ENCODE measurements around the gene FBXO36.

FBXO36 gene

DNA sequence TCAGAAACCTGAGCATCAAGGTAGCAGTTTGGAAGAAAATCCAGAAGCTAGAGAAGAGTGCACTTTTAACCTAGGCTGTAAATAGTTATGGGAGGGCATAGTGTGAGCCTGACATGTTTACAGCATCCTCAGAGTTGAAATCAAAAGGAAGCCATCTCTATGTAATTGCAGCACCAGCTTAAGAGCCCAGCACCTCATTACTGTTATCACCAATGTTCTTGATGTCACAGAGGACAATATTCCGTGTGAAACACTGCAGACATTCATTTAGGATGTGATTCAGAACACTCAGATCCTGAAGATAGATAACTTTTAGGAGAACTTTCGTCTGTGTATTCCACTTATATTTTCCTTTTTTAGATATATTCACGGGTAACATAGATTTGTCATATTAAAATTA is 48.1 kb downstream of the FBXO36 start:
- DNase-seq (ENCODE audit: low read depth in 2 of 2): no peak

DNA sequence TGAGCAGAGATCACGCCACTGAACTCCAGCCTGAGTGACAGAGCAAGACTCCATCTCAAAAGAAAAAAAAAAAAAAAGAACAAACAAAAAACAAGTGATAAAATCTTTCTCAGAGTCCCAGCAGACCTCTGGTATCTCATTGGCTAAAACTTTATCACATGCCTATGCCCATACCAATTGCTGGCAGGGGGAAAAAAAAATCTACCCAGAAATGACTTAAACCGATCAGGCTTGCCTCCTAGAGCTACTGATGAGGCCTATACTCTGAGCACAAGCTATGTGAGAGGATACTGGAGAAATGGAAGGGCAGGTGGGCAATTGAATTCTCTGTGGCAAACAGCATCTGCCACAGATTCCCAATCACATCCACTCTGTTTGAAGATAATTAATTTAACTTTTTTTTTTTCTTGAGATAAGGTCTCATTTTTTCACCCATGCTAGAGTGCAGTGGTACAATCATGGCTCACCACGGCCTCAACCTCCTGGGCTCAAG is 49.0 kb downstream of the FBXO36 start:
- DNase-seq (ENCODE audit: low read depth in 2 of 2): no peak

DNA sequence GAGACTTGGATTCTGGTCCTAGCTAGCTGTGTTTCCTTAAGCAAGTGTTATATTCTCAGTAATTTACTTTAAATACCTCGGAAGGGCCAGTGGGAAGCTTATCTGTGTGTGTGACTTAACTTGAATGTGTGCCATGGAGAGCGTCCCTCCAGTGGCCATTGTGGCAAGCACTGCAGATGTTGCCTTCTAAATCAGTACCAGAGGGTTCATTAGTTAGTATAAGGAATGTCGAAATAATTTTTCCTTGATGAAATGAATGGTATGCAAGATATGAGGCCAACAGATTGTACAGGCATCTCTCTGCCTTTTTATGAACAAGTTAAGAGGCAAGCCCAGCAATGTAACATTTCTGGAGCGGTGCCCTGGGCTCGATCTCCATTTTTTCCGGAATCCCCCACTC is 52.0 kb downstream of the FBXO36 start:
- no peak for DNase-seq (ENCODE audit: low read depth in 2 of 2)

DNA sequence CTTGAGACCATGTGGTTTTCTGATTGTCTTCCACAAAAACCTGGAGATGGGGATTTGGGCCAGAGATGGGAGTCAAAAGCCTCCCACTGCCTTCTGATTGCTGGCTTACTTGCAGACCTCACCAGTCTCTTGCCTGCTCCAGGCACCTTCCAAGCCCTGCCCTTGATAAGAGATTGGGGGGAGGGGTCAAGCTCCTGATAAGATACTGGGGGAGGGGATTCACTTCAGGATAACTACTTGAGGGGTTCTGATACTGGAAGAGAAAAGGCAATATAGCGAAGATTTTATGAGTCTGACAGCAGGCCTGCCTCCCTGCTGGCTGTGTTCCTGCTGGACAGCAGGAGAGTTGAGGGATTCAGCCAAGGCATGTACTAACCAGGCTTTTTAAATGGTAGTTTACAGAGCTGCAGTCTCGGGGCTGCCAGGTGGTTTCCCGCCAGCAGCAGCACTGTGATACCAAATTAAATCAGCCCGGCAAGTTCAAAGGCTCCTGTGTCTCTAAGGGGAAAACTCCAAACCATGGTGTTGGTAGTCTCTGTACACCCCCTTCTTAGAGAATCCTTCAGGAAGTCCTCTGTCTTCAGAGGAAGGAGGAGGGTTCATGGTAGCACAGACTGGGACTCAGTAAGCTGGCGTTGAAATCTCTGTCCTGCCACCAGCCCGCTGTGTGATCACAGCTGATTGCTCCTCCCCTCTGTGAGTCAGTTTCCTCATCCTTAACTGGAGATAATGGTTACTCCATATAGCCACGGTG is 58.3 kb downstream of the FBXO36 start:
- no peak for DNase-seq (ENCODE audit: low read depth in 2 of 2)

DNA sequence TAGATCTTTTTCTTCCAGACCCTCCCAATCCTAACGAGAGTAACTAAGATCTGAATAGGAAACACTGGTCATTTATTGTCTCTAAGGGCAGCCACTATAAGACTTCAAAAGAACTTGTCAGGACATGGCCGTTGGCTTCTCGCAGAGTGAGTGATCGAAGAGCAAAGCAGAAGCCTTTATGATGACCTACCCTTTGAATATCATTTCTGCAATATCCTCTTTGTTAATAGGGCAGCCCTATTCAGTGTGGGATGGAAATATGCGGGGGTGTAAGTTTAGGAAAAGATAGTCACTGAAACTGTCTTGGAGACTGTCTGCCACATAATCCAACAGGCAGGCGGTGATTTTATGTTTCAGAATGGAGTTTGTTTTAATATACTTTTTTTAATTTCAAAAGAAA is 70.9 kb downstream of the FBXO36 start:
- DNase-seq (ENCODE audit: low read depth in 2 of 2): no peak

DNA sequence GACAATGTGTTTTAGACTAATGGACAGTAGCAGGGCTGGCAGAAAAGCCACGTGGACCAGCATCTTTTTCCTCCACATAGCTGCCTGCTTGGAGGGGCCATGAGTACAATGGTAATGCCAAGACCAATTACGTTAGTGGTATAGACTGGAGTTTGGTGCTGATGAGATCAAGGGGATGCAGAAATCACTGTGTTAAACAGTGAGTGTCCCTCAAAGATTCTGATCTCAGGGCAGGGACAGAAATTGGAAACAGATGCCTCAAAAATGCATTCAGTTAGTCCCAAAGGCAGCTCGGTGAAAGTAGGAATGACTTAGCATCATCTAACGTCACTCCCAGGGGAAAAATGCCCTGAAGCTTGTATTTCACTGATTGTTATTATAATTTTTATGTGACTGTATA is 74.0 kb downstream of the FBXO36 start:
- DNase-seq (ENCODE audit: low read depth in 2 of 2): no peak

DNA sequence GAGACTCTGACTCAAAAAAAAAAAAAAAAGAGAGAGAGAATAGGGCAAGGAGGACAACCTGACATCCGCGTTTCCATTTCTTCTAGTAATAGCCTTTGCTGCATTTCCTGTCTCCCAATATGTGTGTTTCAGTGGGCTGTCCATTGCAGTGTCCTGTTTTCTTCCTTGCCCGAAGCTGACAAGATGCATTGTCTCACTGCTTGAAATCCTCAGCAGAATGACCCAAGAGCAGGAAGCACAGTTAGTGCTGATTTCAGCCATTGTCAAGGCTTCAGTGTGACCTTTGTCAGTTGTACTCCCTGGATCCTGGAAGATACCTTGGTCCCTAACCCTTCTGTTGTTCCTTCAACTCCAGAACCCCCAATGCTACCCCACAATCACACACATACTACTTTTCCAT is 75.3 kb downstream of the FBXO36 start:
- no peak for DNase-seq (ENCODE audit: low read depth in 2 of 2)

DNA sequence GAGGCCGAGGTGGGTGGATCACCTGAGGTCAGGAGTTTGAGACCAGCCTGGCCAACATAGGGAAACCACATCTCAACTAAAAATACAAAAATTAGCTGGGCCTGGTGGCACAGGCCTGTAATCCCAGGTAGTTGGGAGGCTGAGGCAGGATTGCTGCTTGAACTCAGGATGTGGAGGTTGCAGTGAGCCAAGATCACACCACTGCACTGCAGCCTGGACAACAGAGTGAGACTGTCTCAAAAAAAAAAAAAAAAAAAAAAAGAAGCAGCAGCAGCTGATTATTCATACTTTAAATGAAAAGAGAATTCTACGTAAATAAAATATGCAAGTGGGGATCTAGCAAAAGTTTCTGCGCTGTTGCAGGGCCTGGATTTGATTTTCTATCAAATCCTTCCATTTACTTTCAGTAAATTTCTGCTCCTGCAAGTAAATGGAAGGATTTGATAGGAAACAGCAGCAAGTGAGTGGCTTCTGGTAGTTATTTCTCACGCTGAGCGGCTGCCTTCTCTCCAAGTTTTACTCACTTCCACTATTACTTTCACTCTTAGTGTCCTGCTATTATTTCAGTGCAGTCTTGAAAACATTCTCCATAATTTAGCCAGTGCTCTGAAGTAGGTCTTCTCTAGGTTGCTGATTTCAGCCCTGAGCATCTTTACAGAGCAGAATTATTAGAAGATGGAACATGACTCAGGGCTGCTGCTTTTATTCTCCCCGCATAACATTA is 78.0 kb downstream of the FBXO36 start:
- DNase-seq (ENCODE audit: low read depth in 2 of 2): no peak

DNA sequence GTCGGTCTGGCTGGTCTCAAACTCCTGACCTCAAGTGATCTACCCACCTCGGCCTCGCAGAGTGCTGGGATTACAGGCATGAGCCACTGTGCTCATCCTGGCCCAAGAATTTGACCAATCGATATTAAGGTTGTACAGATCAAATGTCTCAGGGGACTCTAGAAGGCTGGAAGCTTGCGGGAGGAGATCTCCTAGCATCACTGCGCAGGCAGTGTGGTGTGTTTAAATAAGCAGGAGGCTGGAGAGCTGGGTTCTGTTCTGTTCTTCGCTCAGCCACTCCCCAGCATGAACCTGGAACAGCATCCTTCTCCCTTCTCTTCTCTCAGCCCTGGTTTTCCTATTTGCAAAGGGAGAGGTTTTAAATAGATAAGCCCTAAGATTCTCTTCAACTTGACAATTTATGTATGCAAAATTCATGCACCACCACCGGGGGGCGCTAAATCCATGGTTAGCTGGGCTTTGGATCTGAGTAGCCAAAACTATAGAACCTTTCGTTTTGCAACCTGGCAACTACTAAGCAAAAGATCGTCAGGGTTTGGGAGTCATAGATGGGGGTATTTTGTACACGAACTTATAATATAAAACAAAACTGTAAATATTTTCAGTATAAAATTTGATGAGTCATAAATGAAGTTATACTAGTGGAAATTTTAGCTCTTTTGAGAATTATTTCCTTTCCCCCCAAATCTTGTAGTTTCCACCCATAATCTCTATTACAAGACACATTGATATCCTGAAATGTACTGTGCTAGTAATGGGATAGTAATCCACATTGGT is 85.8 kb downstream of the FBXO36 start:
- DNase-seq (ENCODE audit: low read depth in 2 of 2): peak; percentile 78 to 83

DNA sequence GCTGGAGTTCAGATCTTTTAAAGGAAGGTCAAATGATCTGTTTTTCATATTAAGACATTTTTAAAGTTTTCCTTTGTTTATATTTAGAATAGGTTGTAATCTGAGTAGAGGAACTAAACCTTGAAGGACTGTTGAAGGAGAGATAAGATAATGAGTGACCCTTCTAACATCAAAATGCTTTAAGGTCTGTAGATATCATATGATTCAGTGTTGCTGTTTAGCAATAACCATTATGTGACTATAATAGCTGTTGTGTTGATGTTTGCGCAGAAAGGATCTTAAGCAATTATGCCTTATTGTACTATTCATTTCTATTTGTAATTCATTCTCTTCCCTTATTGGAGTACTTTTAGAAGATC is 86.4 kb downstream of the FBXO36 start:
- no peak for DNase-seq (ENCODE audit: low read depth in 2 of 2)

DNA sequence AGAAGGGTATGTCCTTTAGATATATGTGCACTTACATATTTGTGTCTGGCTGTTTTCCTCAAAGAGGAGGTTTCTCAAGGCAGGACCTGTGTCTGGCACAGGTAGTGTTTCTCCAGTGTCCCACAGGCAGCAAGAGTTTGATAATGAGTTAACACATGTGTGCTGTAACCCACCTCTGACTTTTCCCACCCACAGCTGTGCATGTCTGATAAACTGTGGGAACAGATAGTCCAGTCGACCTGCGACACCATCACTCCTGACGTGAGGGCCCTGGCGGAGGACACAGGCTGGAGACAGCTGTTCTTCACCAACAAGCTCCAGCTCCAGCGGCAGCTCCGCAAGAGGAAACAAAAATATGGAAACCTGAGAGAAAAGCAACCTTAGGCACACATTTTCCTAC is 88.2 kb downstream of the FBXO36 start:
- no peak for DNase-seq (ENCODE audit: low read depth in 2 of 2)

DNA sequence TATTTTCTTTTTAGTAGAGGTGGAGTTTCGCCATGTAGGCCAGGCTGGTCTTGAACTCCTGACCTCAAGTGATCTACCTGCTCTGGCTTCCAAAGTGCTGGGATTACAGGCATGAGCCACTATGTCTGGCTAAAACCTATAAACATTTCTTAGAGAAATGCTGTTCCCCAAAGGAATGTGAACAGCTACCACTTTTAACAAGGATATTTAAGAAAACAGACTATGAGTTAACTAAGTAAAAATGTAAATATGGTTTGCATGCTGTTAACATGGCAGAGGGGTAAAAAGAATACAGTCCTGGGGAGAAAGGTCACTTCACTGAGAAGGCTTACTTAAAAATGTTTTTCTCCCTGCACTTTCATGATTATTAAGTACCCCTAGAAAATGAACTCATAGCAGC is 89.3 kb downstream of the FBXO36 start:
- DNase-seq (ENCODE audit: low read depth in 2 of 2): no peak

DNA sequence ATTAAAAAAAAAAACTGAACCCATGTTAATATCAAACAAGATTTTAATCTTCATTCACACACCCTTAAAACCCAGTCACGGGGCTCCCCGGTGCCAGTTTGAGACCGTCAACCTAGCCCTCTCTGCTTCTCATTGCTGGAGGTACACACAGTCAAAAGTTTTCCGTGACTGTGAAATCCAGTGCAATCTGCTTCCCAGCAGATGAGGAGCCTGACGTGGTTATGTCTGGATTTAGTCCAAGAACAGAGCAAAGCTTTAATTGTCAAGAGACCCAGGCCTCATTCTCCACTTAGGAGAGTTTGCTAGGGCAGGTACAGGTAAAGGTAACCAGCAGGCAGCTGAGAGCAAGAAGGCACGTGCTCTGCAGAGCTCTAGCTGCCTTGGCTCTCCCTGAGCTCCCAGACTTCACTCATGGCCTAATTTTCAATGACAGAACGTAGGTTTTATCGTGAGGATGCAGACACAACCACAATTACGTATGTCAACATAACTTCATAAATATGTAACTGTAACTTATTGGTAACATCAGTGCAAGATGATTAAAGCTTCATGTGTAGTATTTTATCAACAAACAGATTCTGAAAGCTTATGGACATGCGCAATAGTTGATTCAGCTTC is 90.1 kb downstream of the FBXO36 start:
- no peak for DNase-seq (ENCODE audit: low read depth in 2 of 2)

DNA sequence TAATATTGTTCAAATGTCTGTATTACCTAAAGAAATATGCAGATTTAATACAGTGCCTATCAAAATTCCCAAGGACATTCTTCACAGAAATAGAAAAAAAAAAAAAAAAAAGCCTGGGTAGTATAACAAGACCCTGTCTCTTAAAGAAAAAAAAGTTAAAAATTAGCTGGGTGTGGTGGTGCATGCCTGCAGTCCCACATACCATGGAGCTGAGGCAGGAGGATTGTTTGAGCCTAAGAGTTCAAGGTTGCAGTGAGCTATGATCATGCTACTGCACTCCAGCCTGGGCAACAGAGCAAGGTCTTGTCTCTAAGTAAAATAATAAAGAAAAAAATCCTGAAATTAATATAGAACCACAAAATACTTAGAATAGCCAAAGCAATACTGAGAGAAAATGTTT is 94.5 kb downstream of the FBXO36 start:
- DNase-seq (ENCODE audit: low read depth in 2 of 2): no peak

DNA sequence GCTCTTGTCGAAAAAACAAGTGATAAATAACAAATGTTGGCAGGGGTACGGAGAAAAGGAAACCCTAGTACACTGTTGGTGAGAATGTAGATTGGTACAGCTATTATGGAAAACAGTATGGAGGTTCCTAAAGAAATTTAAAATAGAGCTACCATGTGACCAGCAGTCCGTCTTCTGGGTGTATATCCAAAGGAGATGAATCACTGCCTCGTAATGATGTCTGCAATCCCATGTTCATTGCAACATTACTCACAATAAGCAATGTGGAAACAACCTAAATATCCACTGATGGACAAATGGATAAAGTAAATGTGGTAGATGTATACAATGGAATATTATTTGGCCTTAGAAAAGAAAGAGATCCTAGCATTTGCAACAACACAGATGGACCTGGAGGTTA is 95.8 kb downstream of the FBXO36 start:
- DNase-seq (ENCODE audit: low read depth in 2 of 2): no peak

DNA sequence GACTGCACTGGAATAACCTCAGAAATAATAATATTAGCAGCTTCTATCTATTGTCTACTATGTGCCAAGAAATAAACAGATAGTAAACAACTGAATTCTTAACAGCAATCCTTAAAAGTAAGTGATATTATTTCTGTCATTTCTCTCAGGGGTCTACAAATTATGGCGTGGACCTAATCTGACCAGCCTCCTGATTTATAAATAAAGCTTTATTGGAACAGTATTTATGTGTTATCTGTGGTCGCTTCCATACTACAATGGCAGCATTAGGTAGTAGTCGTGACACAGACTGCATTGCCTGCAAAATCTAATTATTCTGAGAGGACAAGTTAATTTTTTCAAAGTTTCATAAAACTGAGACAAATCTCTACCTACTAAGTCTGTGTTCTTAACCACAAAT is 97.4 kb downstream of the FBXO36 start:
- no peak for DNase-seq (ENCODE audit: low read depth in 2 of 2)

DNA sequence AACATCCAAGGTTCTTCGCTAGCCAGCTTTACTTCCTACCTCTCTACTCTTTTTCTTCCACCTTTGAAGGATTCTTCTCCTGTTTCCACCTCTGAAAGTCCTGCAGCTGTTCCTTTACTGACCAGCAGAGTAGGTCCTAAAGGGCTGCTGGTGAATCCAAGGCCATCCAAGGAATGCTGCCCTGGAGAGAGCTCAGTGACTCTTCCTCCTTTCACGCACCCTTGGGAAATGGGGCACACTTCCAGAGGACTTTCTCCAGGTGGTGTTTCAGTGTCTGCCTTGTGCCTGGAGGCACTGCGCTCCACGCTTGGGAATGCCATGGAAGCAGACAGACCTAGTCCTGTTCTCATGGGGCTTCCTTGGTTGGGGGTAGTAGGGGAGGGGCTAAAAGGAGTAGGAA is 101.0 kb downstream of the FBXO36 start:
- no peak for DNase-seq (ENCODE audit: low read depth in 2 of 2)

DNA sequence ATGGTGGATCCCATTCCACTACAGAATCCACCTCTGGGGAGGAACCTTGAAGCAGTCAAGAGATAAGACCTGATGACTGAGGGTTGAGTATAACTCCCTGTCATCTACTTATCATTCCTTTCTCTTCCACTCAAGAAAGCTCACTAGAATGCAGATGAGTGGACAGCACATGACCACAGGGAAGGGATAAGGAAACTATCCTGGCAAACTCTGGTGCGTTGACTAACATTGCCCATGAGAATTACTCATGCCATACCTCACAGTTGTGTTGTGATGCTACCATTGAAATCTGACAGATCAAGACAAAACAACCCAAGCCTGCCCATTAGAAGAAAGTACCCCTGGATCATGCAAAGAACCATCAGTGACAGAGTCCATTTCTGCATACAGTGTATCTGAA is 119.9 kb downstream of the FBXO36 start:
- no peak for DNase-seq (ENCODE audit: low read depth in 2 of 2)

DNA sequence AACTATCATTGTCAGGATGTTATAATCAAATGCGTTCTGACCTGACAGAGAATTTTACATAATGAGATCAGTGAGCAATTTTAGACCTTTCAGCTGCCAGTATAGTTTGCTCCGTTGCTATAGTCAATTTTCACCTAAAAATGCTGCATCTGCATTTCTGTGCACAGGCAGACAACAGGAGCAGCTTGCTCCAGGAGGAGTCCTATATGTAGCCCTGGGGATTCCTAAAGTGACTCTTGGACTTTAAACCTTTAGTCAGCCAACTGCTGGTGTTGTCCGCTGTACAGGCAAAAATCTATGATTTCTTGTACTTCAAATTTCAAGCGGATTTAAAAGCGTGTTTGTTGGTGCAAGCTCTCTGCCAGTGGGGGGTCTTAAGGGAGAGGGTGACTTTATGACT is 120.7 kb downstream of the FBXO36 start:
- no peak for DNase-seq (ENCODE audit: low read depth in 2 of 2)

DNA sequence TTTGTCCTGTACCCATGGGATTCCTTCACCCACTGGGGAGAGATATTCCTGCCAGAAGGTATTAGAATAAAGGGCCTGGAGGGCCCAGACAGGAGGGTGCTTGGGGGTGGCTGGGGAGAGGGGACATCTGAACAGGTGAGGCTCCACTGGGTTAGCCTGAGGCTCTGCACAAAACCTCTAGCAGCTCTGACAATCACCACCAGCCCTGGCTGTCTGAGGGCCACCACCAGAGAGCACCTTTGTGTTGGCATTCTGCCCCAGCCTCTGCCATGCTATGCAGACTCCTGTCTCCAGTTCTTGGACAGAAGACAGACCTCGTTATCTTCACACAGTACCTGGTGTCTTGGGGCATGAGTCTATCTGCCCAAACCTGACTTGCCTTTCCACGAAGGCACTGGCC is 121.2 kb downstream of the FBXO36 start:
- DNase-seq (ENCODE audit: low read depth in 2 of 2): no peak

DNA sequence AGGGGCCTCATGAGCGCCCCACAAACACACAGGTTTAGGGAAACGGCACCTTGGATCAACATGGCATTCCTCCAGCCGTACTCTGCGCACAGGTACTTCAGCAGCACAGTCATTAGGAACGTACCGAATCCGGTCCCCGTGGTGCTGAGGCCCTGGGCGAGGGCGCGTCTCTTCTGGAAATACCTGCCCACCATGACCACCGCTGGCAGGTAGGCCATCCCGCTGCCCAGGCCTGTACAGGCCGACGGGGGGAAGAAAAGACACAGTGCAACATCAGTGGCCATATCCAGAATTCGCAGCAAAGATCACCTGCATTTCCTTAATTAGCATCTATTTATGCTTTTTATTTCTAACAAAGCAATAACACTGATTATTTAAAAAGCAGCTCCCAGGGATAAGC is 124.2 kb downstream of the FBXO36 start:
- no peak for DNase-seq (ENCODE audit: low read depth in 2 of 2)

DNA sequence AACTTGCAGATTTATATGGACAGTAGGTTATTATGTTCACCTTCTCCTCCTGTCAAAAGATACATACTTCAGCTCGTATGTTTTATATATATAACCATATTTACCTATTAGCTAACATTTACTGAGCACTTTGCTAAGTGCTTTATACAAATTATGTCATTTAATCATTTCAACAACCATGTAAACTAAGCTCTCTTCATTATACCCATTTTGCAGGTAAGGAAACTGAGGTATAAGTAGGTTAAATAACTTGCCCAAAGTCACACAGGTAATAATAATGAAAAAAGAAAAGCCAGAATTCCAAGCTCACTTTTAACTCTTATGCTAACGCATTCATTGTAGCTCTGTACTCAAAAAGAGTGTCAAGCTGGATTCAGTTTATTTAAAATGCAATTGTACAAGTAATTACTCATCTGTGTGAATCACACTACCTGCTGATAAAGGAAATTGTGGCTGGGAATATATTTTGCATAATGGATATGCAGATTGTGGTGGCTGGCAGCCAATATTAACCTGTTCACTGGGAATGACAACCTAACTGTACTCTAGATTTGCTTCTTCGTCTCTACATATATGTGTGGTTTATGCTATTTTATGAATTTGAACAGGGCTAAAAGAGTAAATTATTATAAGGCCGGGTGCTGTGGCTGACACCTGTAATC is 125.8 kb downstream of the FBXO36 start:
- no peak for DNase-seq (ENCODE audit: low read depth in 2 of 2)

Measured in activated CD4-positive, alpha-beta T cell treated with anti-CD3 and anti-CD28 coated beads for 24 hours (primary cell).